Measurements from ENCODE around the gene OR7D2.
"Not testable (repeated sequence)": the region's sequence is repeated elsewhere in the genome, so short reads cannot be mapped to it uniquely, and the experiment has no call there.

OR7D2 gene

DNA sequence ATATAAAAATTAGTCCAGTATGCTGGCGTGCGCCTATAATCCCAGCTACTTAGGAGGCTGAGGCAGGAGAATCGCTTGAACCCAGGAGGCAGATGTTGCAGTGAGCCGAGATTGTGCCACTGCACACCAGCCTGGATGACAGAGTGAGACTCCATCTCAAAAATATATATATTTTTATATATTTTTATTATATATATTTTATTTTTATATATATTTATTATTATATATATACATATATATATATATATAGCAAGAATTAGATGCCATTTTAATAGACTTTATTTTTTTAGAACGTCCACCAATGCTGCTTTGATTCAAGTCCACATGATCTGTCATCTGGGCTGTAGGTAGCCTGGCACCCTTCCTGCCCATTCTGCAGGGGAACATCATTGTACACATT is 3.5 kb upstream of the OR7D2 start:
- H3K9me2 ChIP-seq (replicated peaks; ENCODE audit: insufficient read depth, low read length), result no peaks in the 10 kb centered on the region
- H3K36me3 ChIP-seq (replicated peaks; ENCODE audit: insufficient read depth, low read length), result no peaks in the 10 kb centered on the region
- no peaks in the 10 kb centered on the region for H3K79me2 ChIP-seq (ENCODE audit: low read length)
- no peak for DNase-seq
- no peaks in the 10 kb centered on the region for H3F3A ChIP-seq (ENCODE audit: insufficient read depth, low read length)
- no peak overlapping the region for H3K27ac ChIP-seq (ENCODE audit: low read length)
- no peaks in the 10 kb centered on the region for H3K4me1 ChIP-seq (ENCODE audit: low read length)
- no peaks in the 10 kb centered on the region; the same call in 1 of the 2 replicates for H3K27me3 ChIP-seq (replicated peaks; ENCODE audit: insufficient read depth, low read length)
- no peaks in the 10 kb centered on the region for H4K20me1 ChIP-seq (ENCODE audit: insufficient read depth, low read length)
- no peak for TF ChIP-seq EZH2phosphoT487 (IDR thresholded peaks at IDR 0.05; ENCODE audit: low read length)
- H3K4me3 ChIP-seq (ENCODE audit: low read length), result no peak overlapping the region
- H2AFZ ChIP-seq (ENCODE audit: low read length), result no peak overlapping the region
- H3K9me3 ChIP-seq (replicated peaks; ENCODE audit: insufficient read depth, low read length), result no peaks in the 10 kb centered on the region
- no peak overlapping the region for H3K9ac ChIP-seq (ENCODE audit: low read length)
- H3K4me2 ChIP-seq (ENCODE audit: low read depth, low read length), result no peak overlapping the region

DNA sequence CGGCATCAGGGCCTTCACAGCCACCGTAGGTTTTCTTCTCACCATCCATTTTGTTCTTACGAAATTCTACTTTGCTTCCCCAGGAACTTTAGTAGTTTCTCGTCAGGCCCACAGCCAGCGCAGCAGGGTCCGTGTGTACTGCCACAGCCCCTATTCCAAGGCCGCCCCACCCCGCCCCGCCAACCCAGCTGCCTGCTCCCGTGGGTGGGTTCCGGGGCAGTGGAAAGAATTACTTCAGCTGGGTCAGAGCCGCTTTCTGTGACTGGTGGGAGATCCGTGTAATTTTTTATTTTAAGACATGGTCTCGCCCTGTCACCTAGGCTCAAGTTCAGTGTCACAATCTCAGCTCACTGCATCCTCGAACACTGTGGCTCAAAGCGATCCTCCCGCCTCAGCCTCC is 4.2 kb downstream of the OR7D2 start:
- Histone ChIP-seq H4K20me1 (ENCODE audit: insufficient read depth, low read length) (no peaks in the 10 kb centered on the region), H3K27ac (ENCODE audit: low read length) (no peak overlapping the region), H3K9ac (ENCODE audit: low read length) (no peak overlapping the region), H3K4me3 (ENCODE audit: low read length) (no peak overlapping the region), H2AFZ (ENCODE audit: low read length) (no peak overlapping the region), H3K9me3 (replicated peaks; ENCODE audit: insufficient read depth, low read length) (no peaks in the 10 kb centered on the region), H3K4me2 (ENCODE audit: low read depth, low read length) (no peak overlapping the region), H3K27me3 (replicated peaks; ENCODE audit: insufficient read depth, low read length) (no peaks in the 10 kb centered on the region; the same call in 1 of the 2 replicates), H3K79me2 (ENCODE audit: low read length) (no peaks in the 10 kb centered on the region), H3K36me3 (replicated peaks; ENCODE audit: insufficient read depth, low read length) (no peaks in the 10 kb centered on the region), H3K4me1 (ENCODE audit: low read length) (no peaks in the 10 kb centered on the region), H3K9me2 (replicated peaks; ENCODE audit: insufficient read depth, low read length) (no peaks in the 10 kb centered on the region), H3F3A (ENCODE audit: insufficient read depth, low read length) (no peaks in the 10 kb centered on the region)
- DNase-seq, result no peak
- TF ChIP-seq EZH2 (optimal IDR thresholded peaks at IDR 0.05; ENCODE audit: low read depth, low read length) (no peak), EZH2phosphoT487 (IDR thresholded peaks at IDR 0.05; ENCODE audit: low read length) (no peak)
- TF ChIP-seq, protein P1, sequence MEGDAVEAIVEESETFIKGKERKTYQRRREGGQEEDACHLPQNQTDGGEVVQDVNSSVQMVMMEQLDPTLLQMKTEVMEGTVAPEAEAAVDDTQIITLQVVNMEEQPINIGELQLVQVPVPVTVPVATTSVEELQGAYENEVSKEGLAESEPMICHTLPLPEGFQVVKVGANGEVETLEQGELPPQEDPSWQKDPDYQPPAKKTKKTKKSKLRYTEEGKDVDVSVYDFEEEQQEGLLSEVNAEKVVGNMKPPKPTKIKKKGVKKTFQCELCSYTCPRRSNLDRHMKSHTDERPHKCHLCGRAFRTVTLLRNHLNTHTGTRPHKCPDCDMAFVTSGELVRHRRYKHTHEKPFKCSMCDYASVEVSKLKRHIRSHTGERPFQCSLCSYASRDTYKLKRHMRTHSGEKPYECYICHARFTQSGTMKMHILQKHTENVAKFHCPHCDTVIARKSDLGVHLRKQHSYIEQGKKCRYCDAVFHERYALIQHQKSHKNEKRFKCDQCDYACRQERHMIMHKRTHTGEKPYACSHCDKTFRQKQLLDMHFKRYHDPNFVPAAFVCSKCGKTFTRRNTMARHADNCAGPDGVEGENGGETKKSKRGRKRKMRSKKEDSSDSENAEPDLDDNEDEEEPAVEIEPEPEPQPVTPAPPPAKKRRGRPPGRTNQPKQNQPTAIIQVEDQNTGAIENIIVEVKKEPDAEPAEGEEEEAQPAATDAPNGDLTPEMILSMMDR (IDR thresholded peaks at IDR 0.05; ENCODE audit: low read length), result no peak

DNA sequence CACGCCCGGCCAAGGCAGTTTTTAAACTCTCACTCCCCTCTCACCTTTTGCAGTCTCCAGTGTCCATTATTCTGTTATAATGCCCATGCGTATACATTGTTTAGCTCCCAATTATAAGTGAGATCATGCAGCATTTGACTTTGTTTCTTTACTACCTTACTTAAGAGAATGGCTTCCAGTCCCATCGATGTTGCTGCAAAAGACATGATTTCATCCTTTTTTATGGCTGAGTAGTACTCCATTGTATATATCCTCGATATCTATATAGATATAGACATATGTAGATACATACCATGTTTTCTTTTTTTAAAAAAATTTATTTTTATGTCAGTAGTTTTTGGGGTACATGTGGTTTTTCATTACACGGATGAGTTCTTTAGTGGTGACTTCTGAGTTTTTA is 8.4 kb downstream of the OR7D2 start:
- no peaks in the 10 kb centered on the region for H3K9me3 ChIP-seq (replicated peaks; ENCODE audit: insufficient read depth, low read length)
- H3K4me1 ChIP-seq (ENCODE audit: low read length), result no peaks in the 10 kb centered on the region
- no peak for DNase-seq
- no peak overlapping the region for H3K4me2 ChIP-seq (ENCODE audit: low read depth, low read length)
- H3K36me3 ChIP-seq (replicated peaks; ENCODE audit: insufficient read depth, low read length), result no peaks in the 10 kb centered on the region
- no peaks in the 10 kb centered on the region for H3K79me2 ChIP-seq (ENCODE audit: low read length)
- TF ChIP-seq EZH2phosphoT487 (IDR thresholded peaks at IDR 0.05; ENCODE audit: low read length) (no peak), EZH2 (optimal IDR thresholded peaks at IDR 0.05; ENCODE audit: low read depth, low read length) (no peak)
- TF ChIP-seq, protein P1 (IDR thresholded peaks at IDR 0.05; ENCODE audit: low read length), result no peak
- no peaks in the 10 kb centered on the region for H3K27me3 ChIP-seq (replicated peaks; ENCODE audit: insufficient read depth, low read length)
- no peak overlapping the region for H3K4me3 ChIP-seq (ENCODE audit: low read length)
- no peak overlapping the region for H2AFZ ChIP-seq (ENCODE audit: low read length)
- H3F3A ChIP-seq (ENCODE audit: insufficient read depth, low read length), result no peaks in the 10 kb centered on the region
- H3K9me2 ChIP-seq (replicated peaks; ENCODE audit: insufficient read depth, low read length), result no peaks in the 10 kb centered on the region
- H4K20me1 ChIP-seq (ENCODE audit: insufficient read depth, low read length), result no peaks in the 10 kb centered on the region
- H3K9ac ChIP-seq (ENCODE audit: low read length), result no peak overlapping the region
- H3K27ac ChIP-seq (ENCODE audit: low read length), result no peak overlapping the region

DNA sequence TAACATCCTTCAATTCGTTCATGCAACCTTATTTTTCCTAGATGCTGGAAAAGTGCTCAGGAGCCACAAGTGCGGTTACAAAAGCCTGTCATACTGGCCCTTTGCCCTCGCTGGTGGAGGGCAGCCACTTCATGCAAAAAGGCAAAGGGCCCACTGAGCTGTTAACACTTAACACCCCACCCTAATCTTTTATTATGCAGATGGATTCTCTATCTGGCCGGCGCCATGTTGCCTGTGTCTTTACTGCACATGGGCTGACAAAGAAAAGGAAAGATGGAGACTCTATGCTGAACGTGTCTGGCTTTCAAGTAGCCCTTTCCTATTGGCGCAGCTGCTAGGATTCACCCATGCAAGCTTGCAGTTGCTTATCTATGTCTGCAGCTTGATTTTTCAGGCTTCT is 10.8 kb downstream of the OR7D2 start:
- TF ChIP-seq, protein P1 (IDR thresholded peaks at IDR 0.05; ENCODE audit: low read length), result no peak
- TF ChIP-seq EZH2 (optimal IDR thresholded peaks at IDR 0.05; ENCODE audit: low read depth, low read length) (no peak), EZH2phosphoT487 (IDR thresholded peaks at IDR 0.05; ENCODE audit: low read length) (no peak)
- DNase-seq, result no peak
- no peaks in the 10 kb centered on the region for H3K4me1 ChIP-seq (ENCODE audit: low read length)
- H3K9me2 ChIP-seq (replicated peaks; ENCODE audit: insufficient read depth, low read length), result no peaks in the 10 kb centered on the region
- no peaks in the 10 kb centered on the region for H3F3A ChIP-seq (ENCODE audit: insufficient read depth, low read length)
- H2AFZ ChIP-seq (ENCODE audit: low read length), result no peak overlapping the region
- no peak overlapping the region for H3K9ac ChIP-seq (ENCODE audit: low read length)
- no peak overlapping the region for H3K4me2 ChIP-seq (ENCODE audit: low read depth, low read length)
- H4K20me1 ChIP-seq (ENCODE audit: insufficient read depth, low read length), result no peaks in the 10 kb centered on the region
- H3K9me3 ChIP-seq (replicated peaks; ENCODE audit: insufficient read depth, low read length), result no peaks in the 10 kb centered on the region
- no peaks in the 10 kb centered on the region for H3K79me2 ChIP-seq (ENCODE audit: low read length)
- H3K27me3 ChIP-seq (replicated peaks; ENCODE audit: insufficient read depth, low read length), result 0 out of 2 replicates have a peak, but pooled peaks cover 3% of the 10 kb centered on the region
- H3K36me3 ChIP-seq (replicated peaks; ENCODE audit: insufficient read depth, low read length), result no peaks in the 10 kb centered on the region
- no peak overlapping the region for H3K27ac ChIP-seq (ENCODE audit: low read length)
- H3K4me3 ChIP-seq (ENCODE audit: low read length), result no peak overlapping the region

DNA sequence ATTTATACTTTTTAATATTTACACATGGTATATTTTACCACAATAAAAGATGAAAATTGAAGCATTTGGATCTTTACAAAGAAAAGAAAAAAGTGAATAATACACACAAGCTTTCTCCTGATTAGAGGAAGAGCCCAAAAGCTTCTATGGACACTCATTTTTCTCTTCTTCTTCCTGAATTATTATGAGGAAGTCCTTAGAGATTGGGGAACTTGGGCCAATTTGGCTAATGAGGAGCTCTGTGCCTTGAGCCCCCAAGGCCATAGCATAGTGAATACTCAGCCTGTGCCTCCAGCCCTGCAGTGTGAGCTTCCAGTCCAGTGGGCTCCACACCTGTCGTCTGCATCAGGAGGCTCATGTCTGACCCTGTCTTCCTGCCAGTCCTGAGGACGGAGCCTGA is 19.3 kb downstream of the OR7D2 start:
- not testable (repeated sequence) for H3K9ac ChIP-seq (ENCODE audit: low read length); DNase-seq; H3K36me3 ChIP-seq (replicated peaks; ENCODE audit: insufficient read depth, low read length); H3K27ac ChIP-seq (ENCODE audit: low read length); H3K4me2 ChIP-seq (ENCODE audit: low read depth, low read length); H3K4me1 ChIP-seq (ENCODE audit: low read length); H3F3A ChIP-seq (ENCODE audit: insufficient read depth, low read length); H4K20me1 ChIP-seq (ENCODE audit: insufficient read depth, low read length); H3K79me2 ChIP-seq (ENCODE audit: low read length); H2AFZ ChIP-seq (ENCODE audit: low read length); H3K9me3 ChIP-seq (replicated peaks; ENCODE audit: insufficient read depth, low read length); H3K9me2 ChIP-seq (replicated peaks; ENCODE audit: insufficient read depth, low read length); H3K4me3 ChIP-seq (ENCODE audit: low read length)
- H3K27me3 ChIP-seq (replicated peaks; ENCODE audit: insufficient read depth, low read length), result peaks cover 21% of the 10 kb centered on the region

All from MM.1S (cell line).